Neuronal stem cell (in vitro differentiated cells): Measurements from ENCODE around the gene NGEF.

Source experiments
- DNase-seq: peaks from one replicate; pipeline ENCODE4 v3.0.0-alpha.2; 2013; ENCODE audit warnings: low spot score
- H2AFZ ChIP-seq: one replicate; pipeline ENCODE4 v1.6.1; 2013; ENCODE audit warnings: mild to moderate bottlenecking, low read length, inconsistent platforms
- H2AK5ac ChIP-seq: 2 replicates; pipeline ENCODE4 v1.6.1; 2013; ENCODE audit warnings: low read depth, mild to moderate bottlenecking, inconsistent platforms, low read length, moderate library complexity, mixed read lengths
- H2BK120ac ChIP-seq: 2 replicates; pipeline ENCODE4 v1.6.1; 2013; ENCODE audit warnings: low read depth, mild to moderate bottlenecking, inconsistent platforms, low read length, moderate library complexity, mixed read lengths
- H2BK12ac ChIP-seq: one replicate; pipeline ENCODE4 v1.6.1; 2013; ENCODE audit warnings: low read length, inconsistent platforms
- H2BK15ac ChIP-seq: 2 replicates; pipeline ENCODE4 v1.6.1; 2013; ENCODE audit warnings: mild to moderate bottlenecking, low read length, inconsistent platforms, mixed read lengths
- H2BK5ac ChIP-seq: one replicate; pipeline ENCODE4 v1.6.1; 2013; ENCODE audit warnings: inconsistent platforms, mild to moderate bottlenecking, low read length, moderate library complexity
- H3K14ac ChIP-seq: one replicate; pipeline ENCODE4 v1.6.1; 2013; ENCODE audit warnings: low read length, inconsistent platforms
- H3K18ac ChIP-seq: 2 replicates; pipeline ENCODE4 v1.6.1; 2013; ENCODE audit warnings: low read length, inconsistent platforms
- H3K23ac ChIP-seq: 2 replicates; pipeline ENCODE4 v1.6.1; 2013; ENCODE audit warnings: low read depth, mild to moderate bottlenecking, mixed read lengths, low read length, inconsistent platforms; ENCODE audit not compliant: poor library complexity
- H3K27ac ChIP-seq: replicated peaks from 3 replicates; pipeline ENCODE4 v1.5.1; 2013; ENCODE audit warnings: low read length, inconsistent platforms
- H3K27me3 ChIP-seq, 3 experiments: 2 replicates each; pipeline ENCODE4 v1.6.1; 2013; ENCODE audit warnings: low read length in 3 of 3, mild to moderate bottlenecking in 2 of 3, inconsistent platforms in 1 of 3, low read depth in 1 of 3, mixed read lengths in 1 of 3, moderate library complexity in 1 of 3; ENCODE audit not compliant: control insufficient read depth in 3 of 3, insufficient read depth in 3 of 3
- H3K36me3 ChIP-seq, 2 donors: replicated peaks in 1 of 2; 2 replicates each; pipeline ENCODE4 v1.6.1; 2013; ENCODE audit warnings: low read length in 2 of 2; ENCODE audit not compliant: control insufficient read depth in 2 of 2, insufficient read depth in 2 of 2
- H3K4ac ChIP-seq: 2 replicates; pipeline ENCODE4 v1.6.1; 2013; ENCODE audit warnings: inconsistent platforms, mild to moderate bottlenecking, low read length, moderate library complexity
- H3K4me1 ChIP-seq, 2 donors: 1 replicate in 1 of 2; 2 replicates in 1 of 2; pipeline ENCODE4 v1.6.1; 2013; ENCODE audit warnings: low read length in 2 of 2, low read depth in 1 of 2; ENCODE audit not compliant: control insufficient read depth in 2 of 2, insufficient read depth in 1 of 2
- H3K4me2 ChIP-seq: one replicate; pipeline ENCODE4 v1.6.1; 2013; ENCODE audit warnings: mild to moderate bottlenecking, low read length, inconsistent platforms; ENCODE audit not compliant: insufficient read depth, poor library complexity, severe bottlenecking
- H3K4me3 ChIP-seq, 2 donors: 2 replicates each; pipeline ENCODE4 v1.5.1; 2013; ENCODE audit warnings: low read length in 2 of 2, mild to moderate bottlenecking in 2 of 2, inconsistent platforms in 1 of 2, moderate library complexity in 1 of 2
- H3K79me1 ChIP-seq: one replicate; pipeline ENCODE4 v1.6.1; 2013; ENCODE audit warnings: low read depth, mild to moderate bottlenecking, inconsistent platforms, low read length, moderate library complexity
- H3K9ac ChIP-seq: one replicate; pipeline ENCODE4 v1.6.1; 2013; ENCODE audit warnings: mild to moderate bottlenecking, low read depth, low read length, inconsistent platforms; ENCODE audit not compliant: poor library complexity
- H3K9me3 ChIP-seq, 2 donors: replicated peaks in 1 of 2; 2 replicates each; pipeline versions ENCODE3 to v1.6.1; 2013; ENCODE audit warnings: low read length in 2 of 2, mild to moderate bottlenecking in 2 of 2, inconsistent platforms in 1 of 2, low read depth in 1 of 2, mixed read lengths in 1 of 2, moderate library complexity in 1 of 2; ENCODE audit not compliant: control insufficient read depth in 2 of 2, insufficient read depth in 1 of 2
- H4K8ac ChIP-seq: one replicate; pipeline ENCODE4 v1.6.1; 2013; ENCODE audit warnings: low read depth, mild to moderate bottlenecking, inconsistent platforms, low read length, moderate library complexity
- H4K91ac ChIP-seq: one replicate; pipeline ENCODE4 v1.6.1; 2013; ENCODE audit warnings: low read length, low read depth, mild to moderate bottlenecking, inconsistent platforms; ENCODE audit not compliant: poor library complexity
- WGBS, 2 donors: extraction: QIAGEN DNeasy Blood & Tissue Kit; methylation state at CpG; one replicate each; pipeline ENCODE4 v1.1.7; 2013; ENCODE audit warnings: missing lambda C conversion rate in 2 of 2, mixed read lengths in 1 of 2; ENCODE audit not compliant: insufficient read length in 2 of 2, insufficient replicate concordance in 1 of 2; ENCODE audit errors: extremely low coverage in 2 of 2; 5-methylcytosine and 5-hydroxymethylcytosine counted together

NGEF gene

DNA sequence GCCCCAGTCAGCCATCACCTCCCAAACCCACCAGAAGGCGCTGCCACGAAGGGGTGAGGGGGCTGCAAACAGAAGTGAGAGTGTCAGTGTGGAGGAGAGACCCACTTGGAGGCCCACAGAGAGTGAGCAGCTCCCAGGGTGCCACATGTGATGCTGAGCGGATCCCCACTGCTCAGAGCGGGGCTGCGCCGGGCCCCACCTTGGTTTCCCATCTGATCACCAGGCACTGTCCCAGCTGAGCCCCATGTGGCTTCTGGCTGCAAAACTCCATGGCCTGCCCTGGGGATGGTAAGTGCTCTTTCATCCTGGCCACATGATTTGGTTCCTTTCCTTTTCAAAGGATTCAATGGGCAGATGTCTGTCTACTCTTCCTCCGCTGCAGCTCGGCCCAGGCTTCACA, 119.2 kb downstream of the NGEF start:
- Histone ChIP-seq H3K4me3 (no peak overlapping the region), H2BK15ac (no peak overlapping the region), H4K8ac (no peak overlapping the region), H2AFZ (peak overlapping the region; percentile 32), H3K4me1 (peaks cover 6 to 10% of the 10 kb centered on the region in 2 donors), H2AK5ac (no peak overlapping the region), H3K9ac (no peak overlapping the region), H2BK120ac (no peak overlapping the region), H3K14ac (no peak overlapping the region), H3K36me3 (no peaks in the 10 kb centered on the region), H3K27ac (no peak overlapping the region), H3K79me1 (no peaks in the 10 kb centered on the region), H3K4me2 (no peak overlapping the region), H3K4ac (no peak overlapping the region), H3K23ac (no peak overlapping the region), H3K9me3 (no peaks in the 10 kb centered on the region), H2BK5ac (no peak overlapping the region), H3K27me3 (no peaks in the 10 kb centered on the region), H4K91ac (no peak overlapping the region), H2BK12ac (no peak overlapping the region), H3K18ac (peak overlapping the region; percentile 68)
- no peak for DNase-seq
- WGBS, 2 donors = no CpG with 5 or more reads among the region's 8 CpGs

DNA sequence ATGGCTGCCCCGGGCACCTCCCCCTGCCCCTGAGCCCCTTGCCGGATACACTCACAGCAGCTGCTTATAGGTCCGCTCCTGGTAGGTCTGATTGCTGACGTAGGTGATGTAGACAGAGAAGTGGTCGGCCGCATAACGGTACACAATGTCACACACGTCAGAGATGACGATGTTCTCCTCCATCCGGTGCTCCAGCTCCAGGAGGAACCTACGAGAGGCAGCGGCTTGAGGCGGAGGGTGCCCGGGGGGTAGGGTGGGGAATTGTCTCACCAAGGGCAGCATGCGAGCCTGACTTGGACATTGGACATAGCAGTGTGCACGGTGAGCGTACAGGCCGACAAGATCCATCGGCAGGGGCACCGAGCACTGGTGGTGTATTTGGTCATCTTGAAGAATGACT, 120.2 kb downstream of the NGEF start:
- H2BK15ac ChIP-seq = peak overlapping the region; percentile 60
- no peak overlapping the region for H2BK5ac ChIP-seq
- H3K79me1 ChIP-seq = no peaks in the 10 kb centered on the region
- no peak overlapping the region for H3K14ac ChIP-seq
- no CpG with 5 or more reads among the region's 20 CpGs for WGBS, 2 donors
- no peaks in the 10 kb centered on the region for H3K9me3 ChIP-seq
- no peak overlapping the region for H3K4me3 ChIP-seq
- H3K4me2 ChIP-seq = no peak overlapping the region
- no peak overlapping the region for H4K8ac ChIP-seq
- H3K27me3 ChIP-seq = no peaks in the 10 kb centered on the region
- H3K36me3 ChIP-seq = no peaks in the 10 kb centered on the region
- H3K27ac ChIP-seq = no peak overlapping the region
- H4K91ac ChIP-seq = no peak overlapping the region
- peak overlapping the region; percentile 71 for H2AK5ac ChIP-seq
- H3K4ac ChIP-seq = no peak overlapping the region
- no peak overlapping the region for H2AFZ ChIP-seq
- DNase-seq = no peak
- H3K18ac ChIP-seq = no peak overlapping the region
- H3K23ac ChIP-seq = peak overlapping the region; percentile 3
- peaks cover 6 to 10% of the 10 kb centered on the region in 2 donors for H3K4me1 ChIP-seq
- no peak overlapping the region for H2BK120ac ChIP-seq
- no peak overlapping the region for H2BK12ac ChIP-seq
- H3K9ac ChIP-seq = no peak overlapping the region

DNA sequence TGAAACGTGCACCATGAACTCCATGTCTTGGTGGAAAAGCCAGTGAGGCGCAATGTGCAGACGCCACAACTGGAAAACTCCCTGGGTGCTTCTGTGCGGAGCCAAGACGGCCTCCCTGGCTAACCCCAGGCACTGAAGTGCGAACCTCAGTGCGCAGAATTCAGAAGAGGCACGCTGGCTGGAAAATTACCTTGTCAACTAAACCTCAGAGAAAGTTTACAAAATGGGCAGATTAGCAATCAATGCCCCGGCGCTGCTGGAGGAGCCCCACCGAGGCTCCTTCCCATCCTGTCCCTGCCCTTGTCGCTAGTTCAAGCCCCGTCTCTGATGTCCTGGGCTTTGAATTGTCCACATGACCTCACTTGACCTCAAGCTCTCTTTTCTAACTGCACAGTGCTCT, 120.8 kb downstream of the NGEF start:
- Histone ChIP-seq H3K9ac (no peak overlapping the region), H3K36me3 (no peaks in the 10 kb centered on the region), H4K8ac (no peak overlapping the region), H3K79me1 (no peaks in the 10 kb centered on the region), H2BK120ac (no peak overlapping the region), H3K4me2 (no peak overlapping the region), H2BK12ac (no peak overlapping the region), H3K27ac (no peak overlapping the region), H4K91ac (no peak overlapping the region), H3K23ac (no peak overlapping the region), H2AK5ac (peak overlapping the region; percentile 36), H3K4me1 (peaks cover 6 to 10% of the 10 kb centered on the region in 2 donors), H3K18ac (peak overlapping the region; percentile 42), H3K4me3 (no peak overlapping the region), H2BK5ac (no peak overlapping the region), H2AFZ (no peak overlapping the region), H3K9me3 (no peaks in the 10 kb centered on the region), H3K27me3 (no peaks in the 10 kb centered on the region), H3K14ac (no peak overlapping the region), H3K4ac (no peak overlapping the region), H2BK15ac (peak overlapping the region; percentile 45)
- no peak for DNase-seq
- no CpG with 5 or more reads among the region's 13 CpGs for WGBS, 2 donors

DNA sequence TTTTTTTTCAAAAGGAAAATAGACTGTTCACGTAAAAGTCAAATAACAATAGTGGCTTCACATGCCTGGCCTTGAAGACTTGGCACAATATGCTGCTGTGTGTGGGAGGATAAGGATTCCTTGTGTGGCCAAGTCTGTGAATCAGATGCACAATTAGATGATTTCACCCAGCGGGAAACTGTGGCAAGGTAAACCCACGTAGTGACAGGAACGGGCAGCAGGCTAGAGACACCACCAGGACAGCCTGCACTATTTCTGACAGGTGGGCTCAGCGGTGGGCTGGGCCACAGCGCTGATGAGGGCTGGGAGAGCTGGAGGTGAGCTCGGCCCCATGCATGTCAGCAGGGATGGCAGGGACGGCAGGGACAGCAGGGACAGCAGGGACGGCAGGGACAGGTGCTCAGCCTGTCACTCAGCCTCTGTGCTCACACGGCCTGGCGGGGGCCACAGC, 121.4 kb downstream of the NGEF start:
- no CpG with 5 or more reads among the region's 11 CpGs for WGBS, 2 donors
- Histone ChIP-seq H4K91ac (no peak overlapping the region), H3K4me2 (no peak overlapping the region), H4K8ac (no peak overlapping the region), H3K36me3 (no peaks in the 10 kb centered on the region), H3K9ac (no peak overlapping the region), H3K9me3 (no peaks in the 10 kb centered on the region), H2AK5ac (peak overlapping the region; percentile 36), H2BK12ac (peak overlapping the region; percentile 14), H2BK5ac (no peak overlapping the region), H3K23ac (no peak overlapping the region), H3K18ac (peak overlapping the region; percentile 25), H3K4me3 (no peak overlapping the region), H3K4me1 (peaks cover 6 to 10% of the 10 kb centered on the region in 2 donors), H2BK15ac (no peak overlapping the region), H2AFZ (peak overlapping the region; percentile 67), H3K27ac (no peak overlapping the region), H3K14ac (no peak overlapping the region), H3K4ac (no peak overlapping the region), H3K79me1 (no peaks in the 10 kb centered on the region), H3K27me3 (no peaks in the 10 kb centered on the region), H2BK120ac (no peak overlapping the region)
- no peak for DNase-seq
